ENCODE results near the gene GSE1. TPM values are rescaled to one million over a fixed set of nuclear protein-coding genes. Genes with fewer than 3 reads are reported as not detected.

Gene GSE1
- total RNA-seq, 4 donors from 2014 or later = 45.1 to 89.3 (median 71.3) TPM

DNA sequence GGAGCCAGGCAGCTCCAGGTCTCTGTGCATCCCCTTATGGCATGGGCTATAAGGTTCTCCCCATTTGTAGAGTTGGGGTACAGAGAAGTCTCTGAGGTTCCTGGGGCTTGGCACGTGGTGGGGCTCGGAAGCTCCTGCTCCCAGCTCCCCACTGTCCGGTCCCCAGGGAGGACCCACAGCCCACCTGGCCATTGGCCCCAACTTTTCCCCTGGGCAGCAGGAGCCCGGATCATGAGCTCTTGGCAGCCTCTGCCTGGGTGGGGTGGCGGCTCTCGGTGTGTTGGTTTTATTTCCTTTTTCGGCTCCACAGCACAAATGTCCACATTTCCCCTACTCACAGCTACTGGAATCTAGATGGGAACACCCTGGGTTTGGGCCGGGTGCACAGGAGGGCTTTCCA lies 30.5 kb downstream of the GSE1 start:
- Histone ChIP-seq H3K4me1 (peaks cover 29 to 34% of the 10 kb centered on the region in 2 donors), H3K36me3 (peaks cover 0 to 2% of the 10 kb centered on the region in 2 donors), H3K4me3 (no peak overlapping the region), H3K9me3 (no peaks in the 10 kb centered on the region), H3K27ac (no peak overlapping the region), H3K27me3 (no peaks in the 10 kb centered on the region)
- ATAC-seq (no peak), DNase-seq (no peak)
- in situ Hi-C loops (cut with MboI; ENCODE audit: low sequenced_read_pairs in 4 of 4) = no loop called here
- TF ChIP-seq POLR2A (IDR thresholded peaks at IDR 0.05) = no peak
- TF ChIP-seq, protein P1, sequence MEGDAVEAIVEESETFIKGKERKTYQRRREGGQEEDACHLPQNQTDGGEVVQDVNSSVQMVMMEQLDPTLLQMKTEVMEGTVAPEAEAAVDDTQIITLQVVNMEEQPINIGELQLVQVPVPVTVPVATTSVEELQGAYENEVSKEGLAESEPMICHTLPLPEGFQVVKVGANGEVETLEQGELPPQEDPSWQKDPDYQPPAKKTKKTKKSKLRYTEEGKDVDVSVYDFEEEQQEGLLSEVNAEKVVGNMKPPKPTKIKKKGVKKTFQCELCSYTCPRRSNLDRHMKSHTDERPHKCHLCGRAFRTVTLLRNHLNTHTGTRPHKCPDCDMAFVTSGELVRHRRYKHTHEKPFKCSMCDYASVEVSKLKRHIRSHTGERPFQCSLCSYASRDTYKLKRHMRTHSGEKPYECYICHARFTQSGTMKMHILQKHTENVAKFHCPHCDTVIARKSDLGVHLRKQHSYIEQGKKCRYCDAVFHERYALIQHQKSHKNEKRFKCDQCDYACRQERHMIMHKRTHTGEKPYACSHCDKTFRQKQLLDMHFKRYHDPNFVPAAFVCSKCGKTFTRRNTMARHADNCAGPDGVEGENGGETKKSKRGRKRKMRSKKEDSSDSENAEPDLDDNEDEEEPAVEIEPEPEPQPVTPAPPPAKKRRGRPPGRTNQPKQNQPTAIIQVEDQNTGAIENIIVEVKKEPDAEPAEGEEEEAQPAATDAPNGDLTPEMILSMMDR (IDR thresholded peaks at IDR 0.05 in 4 of 5, conservative IDR thresholded peaks at IDR 0.05 in 1 of 5) = no peak
- intact Hi-C loops (cut with DNase I; ENCODE audit: low total_unique reads) = no loop called here

DNA sequence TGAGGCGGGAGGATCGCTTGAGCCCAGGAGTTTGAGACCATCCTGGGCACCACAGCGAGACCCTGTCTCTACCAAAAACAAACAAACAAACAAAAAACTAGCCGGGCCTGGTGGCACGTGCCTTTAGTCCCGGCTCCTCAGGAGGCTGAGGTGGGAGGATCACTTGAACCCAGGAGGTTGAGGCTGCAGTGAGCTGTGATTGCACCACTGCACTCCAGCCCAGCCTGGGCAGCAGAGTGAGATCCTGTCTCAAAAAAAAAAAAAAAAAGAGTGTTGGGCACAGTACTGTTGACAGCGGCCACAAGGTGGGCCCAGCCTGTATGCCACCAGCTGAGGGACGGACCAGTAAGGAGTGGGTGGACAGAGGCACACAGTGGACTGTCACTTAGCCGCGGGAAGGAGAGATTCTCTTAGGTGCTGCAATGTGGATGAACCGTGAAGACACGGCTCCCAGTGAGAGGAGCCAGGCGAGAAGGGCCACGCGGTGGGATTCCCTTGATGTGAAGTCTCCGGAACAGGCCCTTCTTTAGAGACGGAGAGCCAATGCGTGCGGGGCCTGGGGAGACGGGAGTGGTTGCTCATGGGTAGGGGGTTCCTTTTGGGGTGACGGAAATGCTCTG lies 31.1 kb downstream of the GSE1 start:
- Histone ChIP-seq H3K4me1 (peaks cover 26 to 29% of the 10 kb centered on the region in 2 donors), H3K27me3 (no peaks in the 10 kb centered on the region), H3K4me3 (no peak overlapping the region), H3K27ac (no peak overlapping the region), H3K9me3 (no peaks in the 10 kb centered on the region), H3K36me3 (peaks cover 0 to 7% of the 10 kb centered on the region in 2 donors)
- in situ Hi-C loops (cut with MboI; ENCODE audit: low sequenced_read_pairs in 4 of 4) (no loop called here), intact Hi-C loops (cut with DNase I; ENCODE audit: low total_unique reads) (no loop called here)
- TF ChIP-seq, protein P1 (IDR thresholded peaks at IDR 0.05 in 4 of 5, conservative IDR thresholded peaks at IDR 0.05 in 1 of 5) = no peak
- TF ChIP-seq POLR2A (IDR thresholded peaks at IDR 0.05) = no peak
- no peak for DNase-seq
- ATAC-seq = no peak

DNA sequence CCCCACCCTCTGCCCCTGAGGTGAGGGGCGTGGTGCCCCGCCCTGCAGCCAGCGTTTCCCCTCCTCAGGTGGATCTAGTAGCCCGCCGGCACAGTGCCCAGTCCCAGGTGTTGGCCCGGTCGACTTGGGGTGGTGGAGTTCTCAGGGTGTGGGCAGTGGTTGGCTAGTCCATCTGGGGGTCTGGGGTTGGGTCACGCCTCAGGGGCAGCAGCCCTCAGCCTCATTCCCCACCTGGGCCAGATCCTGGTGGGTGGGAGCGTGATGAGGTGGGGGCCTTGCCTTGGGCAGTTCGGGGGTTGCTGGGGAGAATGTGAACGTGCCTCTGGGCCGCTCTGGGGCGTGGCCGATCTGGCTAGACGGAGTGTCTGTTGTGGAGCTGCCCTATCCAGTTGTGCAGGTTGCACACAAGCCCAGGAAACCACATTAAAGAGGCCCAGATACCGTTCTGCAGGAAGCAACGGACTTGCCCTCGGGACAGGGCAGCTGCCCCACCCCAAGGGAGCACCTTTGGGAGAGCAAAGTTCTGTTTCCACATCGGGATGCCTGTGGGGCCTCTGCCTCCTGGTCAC lies 32.0 kb downstream of the GSE1 start:
- ATAC-seq (no peak), DNase-seq (no peak)
- TF ChIP-seq POLR2A (IDR thresholded peaks at IDR 0.05) = no peak
- Histone ChIP-seq H3K9me3 (no peaks in the 10 kb centered on the region), H3K27me3 (no peaks in the 10 kb centered on the region), H3K27ac (no peak overlapping the region), H3K4me1 (peaks cover 17 to 20% of the 10 kb centered on the region in 2 donors), H3K36me3 (peaks cover 0 to 9% of the 10 kb centered on the region in 2 donors), H3K4me3 (no peak overlapping the region)
- in situ Hi-C loops (cut with MboI; ENCODE audit: low sequenced_read_pairs in 4 of 4) (no loop called here), intact Hi-C loops (cut with DNase I; ENCODE audit: low total_unique reads) (no loop called here)

DNA sequence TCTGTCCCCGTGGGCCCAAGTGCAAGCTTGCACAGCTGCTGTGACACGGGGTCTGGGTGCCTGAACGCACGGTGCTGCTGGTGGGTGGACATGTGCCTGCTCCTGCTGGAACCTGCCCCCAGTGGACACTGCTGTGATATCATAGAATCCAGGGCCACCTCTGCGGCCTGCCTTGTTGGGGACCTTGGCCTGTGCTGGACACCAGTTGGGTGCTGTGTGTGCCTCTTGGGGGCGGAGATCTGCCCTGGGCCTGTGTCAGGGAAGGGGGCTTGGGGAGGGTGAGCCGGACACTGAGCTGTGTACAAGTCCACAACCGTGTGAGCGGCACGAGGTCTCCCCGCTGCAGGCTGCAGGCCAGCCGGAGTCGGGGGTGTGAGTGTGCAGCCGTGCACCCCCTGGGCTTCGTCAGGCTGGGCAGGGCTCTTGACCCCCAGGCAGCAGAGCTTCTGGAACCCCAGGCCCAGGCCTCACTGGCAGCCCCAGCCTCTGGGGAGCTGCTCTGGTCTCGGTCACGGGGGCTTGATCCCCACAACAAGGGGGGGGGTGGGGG lies 33.3 kb downstream of the GSE1 start:
- H3K27me3 ChIP-seq = no peaks in the 10 kb centered on the region
- ATAC-seq = no peak
- peaks cover 9 to 11% of the 10 kb centered on the region in 2 donors for H3K4me1 ChIP-seq
- no peak overlapping the region for H3K27ac ChIP-seq
- H3K36me3 ChIP-seq = peaks cover 0 to 9% of the 10 kb centered on the region in 2 donors
- intact Hi-C loops (cut with DNase I; ENCODE audit: low total_unique reads) (no loop called here), in situ Hi-C loops (cut with MboI; ENCODE audit: low sequenced_read_pairs in 4 of 4) (no loop called here)
- TF ChIP-seq, protein P1 (IDR thresholded peaks at IDR 0.05 in 4 of 5, conservative IDR thresholded peaks at IDR 0.05 in 1 of 5) = no peak
- no peak for TF ChIP-seq POLR2A (IDR thresholded peaks at IDR 0.05)
- no peak overlapping the region for H3K4me3 ChIP-seq
- H3K9me3 ChIP-seq = no peaks in the 10 kb centered on the region
- DNase-seq = no peak

DNA sequence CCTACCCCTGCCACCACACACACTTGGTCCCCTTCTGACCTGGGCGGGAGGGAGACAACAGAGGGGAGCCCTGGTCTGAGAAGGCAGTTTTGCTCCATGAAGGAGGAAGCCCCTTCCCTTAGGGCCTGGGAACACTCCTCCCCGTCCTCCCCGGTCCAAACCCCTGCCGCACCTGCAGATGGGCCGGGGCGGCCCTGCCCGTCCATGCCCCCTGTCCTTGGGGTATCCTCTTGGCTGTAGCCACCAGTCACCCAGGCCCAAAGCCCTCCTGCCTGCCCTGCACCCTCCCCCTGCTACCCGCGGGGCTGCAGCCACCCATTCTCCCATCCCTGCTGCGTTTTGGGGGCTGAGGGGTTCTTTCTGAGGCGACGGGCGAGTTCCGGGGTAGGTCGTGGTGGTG lies 33.9 kb downstream of the GSE1 start:
- Histone ChIP-seq H3K4me3 (no peak overlapping the region), H3K4me1 (peaks cover 8 to 13% of the 10 kb centered on the region in 2 donors), H3K36me3 (peaks cover 0 to 9% of the 10 kb centered on the region in 2 donors), H3K27me3 (no peaks in the 10 kb centered on the region), H3K9me3 (no peaks in the 10 kb centered on the region), H3K27ac (no peak overlapping the region)
- in situ Hi-C loops (cut with MboI; ENCODE audit: low sequenced_read_pairs in 4 of 4) (no loop called here), intact Hi-C loops (cut with DNase I; ENCODE audit: low total_unique reads) (no loop called here)
- DNase-seq = no peak
- ATAC-seq = no peak
- TF ChIP-seq, protein P1 (IDR thresholded peaks at IDR 0.05 in 4 of 5, conservative IDR thresholded peaks at IDR 0.05 in 1 of 5) = no peak
- no peak for TF ChIP-seq POLR2A (IDR thresholded peaks at IDR 0.05)

Data from gastrocnemius medialis (tissue), 4 donors.